ENCODE data around the gene SYTL3.

DNA sequence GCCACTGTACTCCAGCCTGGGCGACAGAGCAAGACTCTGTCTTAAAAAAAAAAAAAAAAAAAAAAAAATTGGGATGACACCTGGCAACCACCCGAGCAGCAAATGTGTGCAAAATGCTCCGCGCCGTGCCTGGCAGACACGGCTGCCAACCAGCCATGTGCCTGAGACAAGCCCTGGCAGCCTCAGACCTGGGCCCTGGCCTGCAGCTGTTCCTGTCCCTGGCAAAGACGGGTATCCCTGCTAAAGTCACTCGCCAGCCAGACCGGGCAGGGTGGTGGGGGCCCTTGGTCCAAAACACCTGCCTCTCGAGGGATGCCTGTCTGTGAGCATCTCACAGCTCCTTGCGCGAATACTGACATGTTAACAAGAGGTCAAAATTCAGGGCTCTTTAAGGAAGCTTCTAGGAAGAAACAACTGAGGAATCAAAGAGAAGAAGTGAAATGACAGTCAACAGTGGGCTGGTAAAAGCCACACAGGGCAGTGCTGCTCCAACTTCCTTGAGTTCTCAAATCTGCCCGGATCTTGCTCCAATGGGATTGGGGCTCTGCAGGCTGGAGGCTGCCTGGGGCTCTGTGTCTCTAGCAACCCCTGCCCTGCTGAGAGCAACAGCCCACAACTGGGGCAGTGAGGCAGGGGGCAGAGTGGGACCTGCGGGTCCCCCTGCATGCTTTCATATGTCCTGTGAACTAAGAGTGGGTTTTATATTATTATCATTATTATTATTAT lies 53.4 kb downstream of the SYTL3 start:
- no peak for TF ChIP-seq POLR2A (IDR thresholded peaks at IDR 0.05; ENCODE audit: low read length)
- TF ChIP-seq GATA1 (IDR thresholded peaks at IDR 0.05; ENCODE audit: low read depth, low read length), result no peak
